K562 (cell line): Measurements from ENCODE around the gene SMG6.

Source experiments
- RAD21 ChIP-seq, 2 experiments: fragments of 250-450 bp in 1 of 2; fragments of 450-650 bp in 1 of 2; sonication (Bioruptor Pico) in 1 of 2; formaldehyde crosslinking in 1 of 2; IDR thresholded peaks in 1 of 2; conservative IDR thresholded peaks in 1 of 2; 2 replicates each; pipeline versions ENCODE4 v1.4.0 to v1.8.0; 2020 to 2022; ENCODE audit warnings: mild to moderate bottlenecking in 2 of 2, moderate library complexity in 1 of 2
- TF ChIP-seq, protein P1 (sequence below), 3 experiments: IDR thresholded peaks in 2 of 3; conservative IDR thresholded peaks in 1 of 3; 2 replicates each; pipeline ENCODE4 v1.5.1; 2011 to 2012; ENCODE audit warnings: low read length in 3 of 3, mild to moderate bottlenecking in 3 of 3, control low read depth in 2 of 3, improper control_type of control experiment in 1 of 3, inconsistent platforms in 1 of 3, low read depth in 1 of 3, mixed read lengths in 1 of 3, moderate library complexity in 1 of 3; ENCODE audit not compliant: insufficient read depth in 2 of 3

DNA sequence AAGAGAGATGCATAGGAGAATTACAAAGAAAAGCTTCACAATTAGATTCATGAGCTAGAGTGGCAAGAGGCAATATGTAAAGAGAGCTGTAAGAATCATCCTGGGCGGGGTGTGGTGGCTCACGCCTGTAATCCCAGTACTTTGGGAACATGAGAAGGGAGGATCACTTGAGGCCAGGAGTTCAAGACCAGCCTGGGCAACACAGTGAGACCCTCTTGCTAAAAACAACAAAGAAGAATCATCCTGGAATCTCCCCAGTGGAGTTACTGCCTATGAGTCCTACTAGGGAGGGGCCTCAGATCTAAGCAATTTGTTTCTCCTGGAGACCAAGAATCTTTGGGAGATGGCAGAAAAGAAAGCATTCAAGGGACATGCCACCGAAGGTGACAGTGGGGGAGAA lies 129.6 kb downstream of the SMG6 start:
- TF ChIP-seq, protein P1, sequence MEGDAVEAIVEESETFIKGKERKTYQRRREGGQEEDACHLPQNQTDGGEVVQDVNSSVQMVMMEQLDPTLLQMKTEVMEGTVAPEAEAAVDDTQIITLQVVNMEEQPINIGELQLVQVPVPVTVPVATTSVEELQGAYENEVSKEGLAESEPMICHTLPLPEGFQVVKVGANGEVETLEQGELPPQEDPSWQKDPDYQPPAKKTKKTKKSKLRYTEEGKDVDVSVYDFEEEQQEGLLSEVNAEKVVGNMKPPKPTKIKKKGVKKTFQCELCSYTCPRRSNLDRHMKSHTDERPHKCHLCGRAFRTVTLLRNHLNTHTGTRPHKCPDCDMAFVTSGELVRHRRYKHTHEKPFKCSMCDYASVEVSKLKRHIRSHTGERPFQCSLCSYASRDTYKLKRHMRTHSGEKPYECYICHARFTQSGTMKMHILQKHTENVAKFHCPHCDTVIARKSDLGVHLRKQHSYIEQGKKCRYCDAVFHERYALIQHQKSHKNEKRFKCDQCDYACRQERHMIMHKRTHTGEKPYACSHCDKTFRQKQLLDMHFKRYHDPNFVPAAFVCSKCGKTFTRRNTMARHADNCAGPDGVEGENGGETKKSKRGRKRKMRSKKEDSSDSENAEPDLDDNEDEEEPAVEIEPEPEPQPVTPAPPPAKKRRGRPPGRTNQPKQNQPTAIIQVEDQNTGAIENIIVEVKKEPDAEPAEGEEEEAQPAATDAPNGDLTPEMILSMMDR (IDR thresholded peaks at IDR 0.05 in 2 of 3, conservative IDR thresholded peaks at IDR 0.05 in 1 of 3; ENCODE audit: insufficient read depth in 2 of 3, low read depth in 1 of 3, low read length in 3 of 3), result no peak
- no peak for TF ChIP-seq RAD21 (CRISPR knock-in tag; conservative IDR thresholded peaks at IDR 0.05 in 1 of 2, IDR thresholded peaks at IDR 0.05 in 1 of 2)
